ENCODE results near the gene GJC2. TPM values are rescaled to one million over a fixed set of nuclear protein-coding genes. Genes with fewer than 3 reads are reported as not detected.

The GJC2 gene
- polyA plus RNA-seq, 1 donor from 2014 or later: 2.3 TPM

GRCh38 chr1:228198977-228199590 lies 49.4 kb downstream of the GJC2 start:
- Histone ChIP-seq H3F3A (ENCODE audit: insufficient read depth, low read length, poor library complexity, severe bottlenecking) (no peaks in the 10 kb centered on the region), H3K4me2 (ENCODE audit: low read length) (no peak overlapping the region), H3K9me3 (ENCODE audit: low read length) (peaks cover 4% of the 10 kb centered on the region), H3K36me3 (ENCODE audit: insufficient read depth, low read length) (no peaks in the 10 kb centered on the region), H3K79me2 (replicated peaks; ENCODE audit: insufficient read depth, low read length) (no peaks in the 10 kb centered on the region), H3K9ac (ENCODE audit: low read length) (no peak overlapping the region), H2AFZ (ENCODE audit: low read depth, low read length) (no peak overlapping the region), H3K9me2 (ENCODE audit: insufficient read depth, low read length) (no peaks in the 10 kb centered on the region), H3K27ac (ENCODE audit: low read length) (no peak overlapping the region), H3K27me3 (ENCODE audit: insufficient read depth, low read depth, low read length) (no peaks in the 10 kb centered on the region), H3K4me3 (ENCODE audit: low read length) (no peak overlapping the region), H4K20me1 (ENCODE audit: insufficient read depth) (no peaks in the 10 kb centered on the region)
- TF ChIP-seq EZH2 (IDR thresholded peaks at IDR 0.05; ENCODE audit: borderline replicate concordance, insufficient read depth, low read length, poor library complexity, severe bottlenecking) (no peak), MXI1 (conservative IDR thresholded peaks at IDR 0.05; ENCODE audit: poor library complexity, severe bottlenecking) (no peak), POLR2AphosphoS5 (IDR thresholded peaks at IDR 0.05) (no peak), RAD21 (conservative IDR thresholded peaks at IDR 0.05) (no peak), TAF1 (IDR thresholded peaks at IDR 0.05; ENCODE audit: low read depth) (no peak), REST (IDR thresholded peaks at IDR 0.05; ENCODE audit: borderline replicate concordance) (no peak), EP300 (conservative IDR thresholded peaks at IDR 0.05; ENCODE audit: poor library complexity, severe bottlenecking) (no peak), SMC3 (conservative IDR thresholded peaks at IDR 0.05; ENCODE audit: poor library complexity) (no peak)
- TF ChIP-seq, protein P1, sequence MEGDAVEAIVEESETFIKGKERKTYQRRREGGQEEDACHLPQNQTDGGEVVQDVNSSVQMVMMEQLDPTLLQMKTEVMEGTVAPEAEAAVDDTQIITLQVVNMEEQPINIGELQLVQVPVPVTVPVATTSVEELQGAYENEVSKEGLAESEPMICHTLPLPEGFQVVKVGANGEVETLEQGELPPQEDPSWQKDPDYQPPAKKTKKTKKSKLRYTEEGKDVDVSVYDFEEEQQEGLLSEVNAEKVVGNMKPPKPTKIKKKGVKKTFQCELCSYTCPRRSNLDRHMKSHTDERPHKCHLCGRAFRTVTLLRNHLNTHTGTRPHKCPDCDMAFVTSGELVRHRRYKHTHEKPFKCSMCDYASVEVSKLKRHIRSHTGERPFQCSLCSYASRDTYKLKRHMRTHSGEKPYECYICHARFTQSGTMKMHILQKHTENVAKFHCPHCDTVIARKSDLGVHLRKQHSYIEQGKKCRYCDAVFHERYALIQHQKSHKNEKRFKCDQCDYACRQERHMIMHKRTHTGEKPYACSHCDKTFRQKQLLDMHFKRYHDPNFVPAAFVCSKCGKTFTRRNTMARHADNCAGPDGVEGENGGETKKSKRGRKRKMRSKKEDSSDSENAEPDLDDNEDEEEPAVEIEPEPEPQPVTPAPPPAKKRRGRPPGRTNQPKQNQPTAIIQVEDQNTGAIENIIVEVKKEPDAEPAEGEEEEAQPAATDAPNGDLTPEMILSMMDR (IDR thresholded peaks at IDR 0.05; ENCODE audit: poor library complexity, severe bottlenecking): no peak

GRCh38 chr1:228204958-228205357 lies 55.2 kb downstream of the GJC2 start:
- Histone ChIP-seq H2AFZ (ENCODE audit: low read depth, low read length) (no peak overlapping the region), H3K27me3 (ENCODE audit: insufficient read depth, low read depth, low read length) (no peaks in the 10 kb centered on the region), H3K79me2 (replicated peaks; ENCODE audit: insufficient read depth, low read length) (no peaks in the 10 kb centered on the region), H3K9me3 (ENCODE audit: low read length) (no peaks in the 10 kb centered on the region), H3K9me2 (ENCODE audit: insufficient read depth, low read length) (no peaks in the 10 kb centered on the region), H3F3A (ENCODE audit: insufficient read depth, low read length, poor library complexity, severe bottlenecking) (no peaks in the 10 kb centered on the region), H4K20me1 (ENCODE audit: insufficient read depth) (no peaks in the 10 kb centered on the region), H3K9ac (ENCODE audit: low read length) (no peak overlapping the region), H3K36me3 (ENCODE audit: insufficient read depth, low read length) (no peaks in the 10 kb centered on the region), H3K27ac (ENCODE audit: low read length) (no peak overlapping the region), H3K4me2 (ENCODE audit: low read length) (no peak overlapping the region), H3K4me3 (ENCODE audit: low read length) (no peak overlapping the region)
- TF ChIP-seq RAD21 (conservative IDR thresholded peaks at IDR 0.05) (no peak), MXI1 (conservative IDR thresholded peaks at IDR 0.05; ENCODE audit: poor library complexity, severe bottlenecking) (no peak), POLR2AphosphoS5 (IDR thresholded peaks at IDR 0.05) (no peak), TAF1 (IDR thresholded peaks at IDR 0.05; ENCODE audit: low read depth) (no peak), EZH2 (IDR thresholded peaks at IDR 0.05; ENCODE audit: borderline replicate concordance, insufficient read depth, low read length, poor library complexity, severe bottlenecking) (no peak), REST (IDR thresholded peaks at IDR 0.05; ENCODE audit: borderline replicate concordance) (no peak), SMC3 (conservative IDR thresholded peaks at IDR 0.05; ENCODE audit: poor library complexity) (no peak), EP300 (conservative IDR thresholded peaks at IDR 0.05; ENCODE audit: poor library complexity, severe bottlenecking) (no peak)
- TF ChIP-seq, protein P1 (IDR thresholded peaks at IDR 0.05; ENCODE audit: poor library complexity, severe bottlenecking): no peak

All from neural cell (in vitro differentiated cells).